GM23338 (cell line): ENCODE measurements around the gene LRMDA. TPM values are rescaled to one million over a fixed set of nuclear protein-coding genes. Genes with fewer than 3 reads are reported as not detected.

ENCODE experiments used
- ATAC-seq: fragments of 200-7000 bp; cut with Tn5 transposase; 3 replicates; pipeline ENCODE4 v1.9.1; 2020
- DNase-seq: peaks from one replicate; pipeline ENCODE4 v3.0.0-alpha.2; 2015; ENCODE audit warnings: low spot score
- H2AFZ ChIP-seq: fragments of 200-600 bp; sonication (generic); 2 replicates; pipeline ENCODE4 v1.8.0; 2016; ENCODE audit warnings: antibody characterized with exemption, mild to moderate bottlenecking, moderate library complexity
- H3F3A ChIP-seq: fragments of 200-600 bp; sonication (generic); replicated peaks from 2 replicates; pipeline ENCODE4 v1.8.0; 2017; ENCODE audit warnings: antibody characterized with exemption, mixed run types, low read depth
- H3K27ac ChIP-seq: fragments of 200-600 bp; sonication (generic); 2 replicates; pipeline ENCODE4 v1.6.1; 2016; ENCODE audit warnings: low read depth
- H3K27me3 ChIP-seq: fragments of 200-600 bp; sonication (generic); 2 replicates; pipeline ENCODE4 v1.8.0; 2016; ENCODE audit warnings: mild to moderate bottlenecking, mixed run types, moderate library complexity; ENCODE audit not compliant: insufficient read depth
- H3K36me3 ChIP-seq: fragments of 200-600 bp; sonication (generic); 2 replicates; pipeline ENCODE4 v1.8.0; 2016; ENCODE audit warnings: mild to moderate bottlenecking; ENCODE audit not compliant: insufficient read depth
- H3K4me1 ChIP-seq: fragments of 200-600 bp; sonication (generic); 2 replicates; pipeline ENCODE4 v1.8.0; 2016; ENCODE audit warnings: mild to moderate bottlenecking, moderate library complexity; ENCODE audit not compliant: insufficient read depth
- H3K4me2 ChIP-seq: fragments of 200-600 bp; sonication (generic); 2 replicates; pipeline ENCODE4 v1.7.1; 2017; ENCODE audit warnings: mixed run types
- H3K4me3 ChIP-seq: fragments of 200-600 bp; sonication (generic); 2 replicates; pipeline ENCODE4 v1.6.1; 2016; ENCODE audit warnings: mixed run types
- H3K79me2 ChIP-seq: fragments of 200-600 bp; sonication (generic); replicated peaks from 2 replicates; pipeline ENCODE4 v1.8.0; 2017; ENCODE audit warnings: mild to moderate bottlenecking; ENCODE audit not compliant: insufficient read depth
- H3K9me2 ChIP-seq: fragments of 200-600 bp; sonication (generic); 2 replicates; pipeline ENCODE4 v1.8.0; 2017; ENCODE audit not compliant: insufficient read depth
- H4K20me1 ChIP-seq: fragments of 200-600 bp; sonication (generic); replicated peaks from 2 replicates; pipeline ENCODE4 v1.8.0; 2017; ENCODE audit warnings: mild to moderate bottlenecking; ENCODE audit not compliant: insufficient read depth
- H3K27ac Mint-ChIP-seq: 2 replicates; pipeline ENCODE4 v1.8.0; 2020; ENCODE audit warnings: inconsistent platforms, mild to moderate bottlenecking, moderate library complexity, mixed read lengths
- H3K27me3 Mint-ChIP-seq: 3 replicates; pipeline ENCODE4 v1.8.0; 2022; ENCODE audit warnings: low read depth, mild to moderate bottlenecking, moderate library complexity, mixed read lengths, inconsistent platforms; ENCODE audit not compliant: insufficient read depth, poor library complexity
- H3K36me3 Mint-ChIP-seq: 3 replicates; pipeline ENCODE4 v1.8.0; 2021; ENCODE audit warnings: low read depth, mild to moderate bottlenecking, inconsistent platforms, moderate library complexity, mixed read lengths
- H3K4me1 Mint-ChIP-seq: 3 replicates; pipeline ENCODE4 v1.8.0; 2020; ENCODE audit warnings: mild to moderate bottlenecking, inconsistent platforms, mixed read lengths
- H3K4me3 Mint-ChIP-seq: 3 replicates; pipeline ENCODE4 v1.8.0; 2021; ENCODE audit warnings: moderate library complexity, mild to moderate bottlenecking, inconsistent platforms, mixed read lengths
- H3K9me3 Mint-ChIP-seq: 3 replicates; pipeline ENCODE4 v1.8.0; 2020; ENCODE audit warnings: moderate library complexity, mild to moderate bottlenecking, inconsistent platforms, mixed read lengths
- CREB1 ChIP-seq: fragments of 250-450 bp; sonication (Bioruptor Pico); IDR thresholded peaks from 2 replicates; pipeline ENCODE4 v1.5.0; 2020; ENCODE audit warnings: low read depth, mild to moderate bottlenecking, moderate library complexity
- CTCF ChIP-seq, 2 experiments: fragments of 200-600 bp in 1 of 2; sonication (generic) in 1 of 2; conservative IDR thresholded peaks; 2 replicates each; pipeline versions ENCODE4 v1.5.1 to v1.6.1; 2016 to 2017; ENCODE audit warnings: antibody characterized with exemption in 2 of 2, low read depth in 2 of 2, mild to moderate bottlenecking in 2 of 2, moderate library complexity in 1 of 2
- ETS1 ChIP-seq: IDR thresholded peaks from 2 replicates; pipeline ENCODE4 v1.6.1; 2016; ENCODE audit warnings: antibody characterized with exemption
- EZH2 ChIP-seq: fragments of 200-600 bp; sonication (generic); IDR thresholded peaks from one replicate; pipeline ENCODE4 v1.8.0; 2017; ENCODE audit warnings: antibody characterized with exemption, mild to moderate bottlenecking, low read depth; ENCODE audit not compliant: unreplicated experiment
- EZH2phosphoT487 ChIP-seq: fragments of 200-600 bp; sonication (generic); IDR thresholded peaks from one replicate; pipeline ENCODE4 v1.8.1; 2018; ENCODE audit warnings: antibody characterized with exemption; ENCODE audit not compliant: unreplicated experiment
- JUNB ChIP-seq: IDR thresholded peaks from one replicate; pipeline ENCODE4 v1.6.1; 2016; ENCODE audit warnings: antibody characterized with exemption; ENCODE audit not compliant: unreplicated experiment
- NANOG ChIP-seq: IDR thresholded peaks from 2 replicates; pipeline ENCODE4 v1.6.1; 2016; ENCODE audit warnings: antibody characterized with exemption, borderline replicate concordance
- POLR2AphosphoS5 ChIP-seq: IDR thresholded peaks from 2 replicates; pipeline ENCODE4 v1.6.1; 2016; ENCODE audit warnings: antibody characterized with exemption, low read depth
- REST ChIP-seq: IDR thresholded peaks from one replicate; pipeline ENCODE4 v1.6.1; 2018; ENCODE audit warnings: antibody characterized with exemption; ENCODE audit not compliant: unreplicated experiment
- STAT1 ChIP-seq: IDR thresholded peaks from one replicate; pipeline ENCODE4 v1.6.1; 2016; ENCODE audit warnings: antibody characterized with exemption; ENCODE audit not compliant: unreplicated experiment
- ZNF114 ChIP-seq: fragments of 250-450 bp; sonication (Bioruptor Pico); IDR thresholded peaks from 2 replicates; pipeline ENCODE4 v1.5.0; 2020; ENCODE audit warnings: mild to moderate bottlenecking, moderate library complexity
- ZNF331 ChIP-seq: fragments of 250-450 bp; sonication (Bioruptor Pico); IDR thresholded peaks from 2 replicates; pipeline ENCODE4 v1.5.0; 2020; ENCODE audit warnings: low read depth, mild to moderate bottlenecking, moderate library complexity
- polyA plus RNA-seq: library from polyadenylated mRNA; unstranded; fragments of >200 nt; fragmentation: Nextera tagmentation; extraction: Ambion mirVana; gene quantifications from 2 replicates; pipeline ENCODE4 v1.2.1, GENCODE V29; 2016
- total RNA-seq: library from RNA; depleted of rRNA; stranded (reverse); fragments of >200 nt; shearing (Covaris generic); gene quantifications from 2 replicates; pipeline ENCODE4 v1.2.3, GENCODE V29; 2014

The LRMDA gene
- total and polyA plus RNA-seq, 2 experiments from 2014 or later: 0.90 to 1.8 TPM

GRCh38 chr10:76108563-76109359, 677.3 kb downstream of the LRMDA start:
- no peak overlapping the region for H2AFZ ChIP-seq
- peaks cover 18% of the 10 kb centered on the region; the same call in 1 of the 2 replicates for H3K27me3 ChIP-seq
- no peaks in the 10 kb centered on the region for H3K36me3 ChIP-seq
- TF ChIP-seq REST: no peak
- H3K4me1 Mint-ChIP-seq: peaks cover 24% of the 10 kb centered on the region
- no peak overlapping the region for H3K27ac ChIP-seq
- H3K27me3 Mint-ChIP-seq: peaks cover 14% of the 10 kb centered on the region
- H3K9me3 Mint-ChIP-seq: peaks cover 8% of the 10 kb centered on the region; the same call in 1 of the 3 replicates
- no peak overlapping the region for H3K4me3 ChIP-seq
- H3K36me3 Mint-ChIP-seq: 0 out of 3 replicates have a peak, but pooled peaks cover 10% of the 10 kb centered on the region
- H3K9me2 ChIP-seq: peaks cover 5% of the 10 kb centered on the region
- no peak overlapping the region for H3K4me2 ChIP-seq
- ATAC-seq (no peak), DNase-seq (no peak)
- no peak overlapping the region for H3K4me3 Mint-ChIP-seq
- H3K4me1 ChIP-seq: peaks cover 20% of the 10 kb centered on the region
- no peaks in the 10 kb centered on the region for H3K79me2 ChIP-seq
- no peaks in the 10 kb centered on the region for H4K20me1 ChIP-seq
- H3F3A ChIP-seq: no peaks in the 10 kb centered on the region
- no peak overlapping the region for H3K27ac Mint-ChIP-seq

GRCh38 chr10:76111404-76111803, 680.0 kb downstream of the LRMDA start:
- peaks cover 5% of the 10 kb centered on the region for H3K9me2 ChIP-seq
- Mint-ChIP-seq H3K4me3 (no peak overlapping the region), H3K4me1 (peaks cover 19% of the 10 kb centered on the region), H3K27ac (no peak overlapping the region), H3K27me3 (peaks cover 16% of the 10 kb centered on the region), H3K36me3 (no peaks in the 10 kb centered on the region), H3K9me3 (no peaks in the 10 kb centered on the region)
- peak overlapping the region; percentile 62 for H3K4me2 ChIP-seq
- no peak overlapping the region for H3K27ac ChIP-seq
- H3K4me3 ChIP-seq: peak overlapping the region; percentile 43; the same call in 1 of the 2 replicates
- DNase-seq (no peak), ATAC-seq (no peak)
- peak overlapping the region; percentile 97 for H2AFZ ChIP-seq
- no peaks in the 10 kb centered on the region for H3K79me2 ChIP-seq
- no peaks in the 10 kb centered on the region for H3K36me3 ChIP-seq
- peaks cover 14% of the 10 kb centered on the region for H3K4me1 ChIP-seq
- no peaks in the 10 kb centered on the region for H4K20me1 ChIP-seq
- peaks cover 18% of the 10 kb centered on the region; the same call in 1 of the 2 replicates for H3K27me3 ChIP-seq
- no peaks in the 10 kb centered on the region for H3F3A ChIP-seq
- TF ChIP-seq EZH2 (no peak), NANOG (no peak), ETS1 (no peak), REST (no peak), ZNF331 (CRISPR knock-in tag) (no peak), ZNF114 (CRISPR knock-in tag) (no peak), POLR2AphosphoS5 (no peak), CREB1 (CRISPR knock-in tag) (no peak), STAT1 (no peak), JUNB (no peak), EZH2phosphoT487 (no peak), CTCF (conservative IDR thresholded peaks at IDR 0.05; ENCODE audit: low read depth in 2 of 2) (no peak)
